ENCODE data around the gene PIWIL4. TPM values are rescaled to one million over a fixed set of nuclear protein-coding genes. Genes with fewer than 3 reads are reported as not detected.

Gene PIWIL4
- total and polyA plus RNA-seq, 9 of the 15 experiments (the other 6 are each of a cell fraction or from before 2014, with no cell fraction given), result 6.3 to 17.0 (median 10.8) TPM

- no peak for TF ChIP-seq MXD1 (CRISPR knock-in tag; IDR thresholded peaks at IDR 0.05; ENCODE audit: borderline replicate concordance, poor library complexity, severe bottlenecking)
Measured at GRCh38 chr11:94560834-94561233, 6.3 kb upstream of the PIWIL4 start (continued).

GRCh38 chr11:94563176-94563847, 3.9 kb upstream of the PIWIL4 start:
- no TSS peak for BruUV-seq (replicated peaks)
- no peaks in the 10 kb centered on the region for H3K27me3 ChIP-seq (ENCODE audit: control insufficient read depth in 2 of 2, insufficient read depth in 2 of 2, low read length in 2 of 2)
- H4K20me1 ChIP-seq (replicated peaks; ENCODE audit: control insufficient read depth, insufficient read depth, low read length), result no peaks in the 10 kb centered on the region
- intact Hi-C loops (cut with micrococcal nuclease), result loop anchor here (1.0 to 5.0 kb wide), 2 partner anchors 44 to 236 kb away; no protein-coding TSS in a partner anchor
- H3K27ac ChIP-seq (ENCODE audit: extremely low read depth, low read depth, low read length), result no peak overlapping the region
- H3K4me2 ChIP-seq (ENCODE audit: insufficient read depth, low read length), result peak overlapping the region; percentile 7
- ChIA-PET POLR2A (interaction anchor here (0.8 to 1.1 kb wide), 3 partner anchors 16 to 18 kb away, joined by 3 to 4 read pairs (median 3); no protein-coding TSS in a partner anchor), CTCF (ENCODE audit: low intra/inter-chr PET ratio) (interaction anchor here (1.1 kb wide), 1 partner anchor 44 kb away, joined by 3 read pairs; no protein-coding TSS in a partner anchor)
- H3K4me1 ChIP-seq (replicated peaks in 1 of 2; ENCODE audit: control insufficient read depth in 2 of 2, insufficient read depth in 2 of 2, low read length in 2 of 2), result peaks cover 5 to 37% of the 10 kb centered on the region in 2 experiments
- peak in 2 of 4 experiments; percentile 41 to 52 for DNase-seq (ENCODE audit: extremely low read depth in 1 of 4, low spot score in 3 of 4)
- no peaks in the 10 kb centered on the region; the same call in 2 of the 3 replicates for H3K36me3 ChIP-seq (ENCODE audit: control insufficient read depth, insufficient read depth, low read length)
- WGBS (ENCODE audit: insufficient coverage, low coverage, missing lambda C conversion rate), result 3% methylated on average over 4 of the region's 4 CpGs
- no peak overlapping the region; a peak in 1 of 4 replicates for H3K9ac ChIP-seq (ENCODE audit: insufficient read depth in 1 of 2, low read depth in 2 of 2, low read length in 2 of 2)
- H2AFZ ChIP-seq (ENCODE audit: low read depth, low read length), result peak overlapping the region; percentile 13; the same call in 1 of the 2 replicates
- H3K79me2 ChIP-seq (ENCODE audit: control insufficient read depth, insufficient read depth, low read length), result peaks cover 11% of the 10 kb centered on the region; the same call in 2 of the 3 replicates
- no peak for FAIRE-seq
- in situ Hi-C loops (cut with MboI), result no loop called here
- H3K9me3 ChIP-seq (replicated peaks; ENCODE audit: control insufficient read depth, insufficient read depth, low read depth, low read length), result no peaks in the 10 kb centered on the region
- no peaks in the 10 kb centered on the region for H3K9me1 ChIP-seq (ENCODE audit: control insufficient read depth, insufficient read depth, low read length)
- ATAC-seq, result peak; percentile 70
- no peak overlapping the region for H3K4me3 ChIP-seq
- TF ChIP-seq PTBP1 (IDR thresholded peaks at IDR 0.05; ENCODE audit: low read depth, low read length) (no peak), ATF4 (CRISPR knock-in tag; IDR thresholded peaks at IDR 0.05) (no peak), HDAC1 (IDR thresholded peaks at IDR 0.05) (no peak), CEBPG (CRISPR knock-in tag; IDR thresholded peaks at IDR 0.05) (no peak), CEBPG (tag; conservative IDR thresholded peaks at IDR 0.05 in 1 of 2, IDR thresholded peaks at IDR 0.05 in 1 of 2) (0 out of 4 replicates have a peak, but pooled peaks of 1 of the 2 experiments have one; percentile 5), JUND (IDR thresholded peaks at IDR 0.05; ENCODE audit: borderline replicate concordance, low read depth, low read length) (peak; percentile 83), JUND (tag; IDR thresholded peaks at IDR 0.05; ENCODE audit: borderline replicate concordance, low read depth, low read length) (peak; percentile 57; the same call in 2 of the 3 replicates), CBFB (CRISPR knock-in tag; IDR thresholded peaks at IDR 0.05) (no peak), RBM39 (optimal IDR thresholded peaks at IDR 0.05; ENCODE audit: low read depth, low read length) (no peak), U2AF2 (optimal IDR thresholded peaks at IDR 0.05; ENCODE audit: low read depth, low read length) (no peak), GTF2B (IDR thresholded peaks at IDR 0.05; ENCODE audit: extremely low read depth, insufficient read length) (no peak), GATA2 (CRISPR knock-in tag; IDR thresholded peaks at IDR 0.05) (no peak), KHSRP (IDR thresholded peaks at IDR 0.05) (no peak), SNIP1 (IDR thresholded peaks at IDR 0.05; ENCODE audit: low read depth) (no peak), TOE1 (IDR thresholded peaks at IDR 0.05; ENCODE audit: borderline replicate concordance) (no peak), TOE1 (CRISPR knock-in tag; IDR thresholded peaks at IDR 0.05; ENCODE audit: borderline replicate concordance, low read depth) (no peak)
